ENCODE results near the gene TUBGCP2.
A peak's percentile ranks its signal among the peaks of the same experiment; 100 is the strongest.

Gene TUBGCP2

GRCh38 chr10:133260895-133261725 is 47.6 kb downstream of the TUBGCP2 start:
- no peaks in the 10 kb centered on the region for H3K36me3 ChIP-seq (ENCODE audit: insufficient read depth, low read length)
- no peak overlapping the region for H3K9ac ChIP-seq (ENCODE audit: low read depth, low read length)
- no peak for ATAC-seq (ENCODE audit: insufficient read depth, low read depth)
- H3K79me2 ChIP-seq (ENCODE audit: insufficient read depth, low read length): no peaks in the 10 kb centered on the region
- H3K27me3 ChIP-seq (ENCODE audit: insufficient read depth, low read length, poor library complexity): no peaks in the 10 kb centered on the region
- H3K27ac ChIP-seq (ENCODE audit: low read length): no peak overlapping the region
- DNase-seq: no peak
- H2AFZ ChIP-seq (ENCODE audit: low read depth, low read length): no peak overlapping the region
- H3K4me3 ChIP-seq (ENCODE audit: low read depth in 1 of 2, low read length in 2 of 2): no peak overlapping the region
- H3K9me3 ChIP-seq (ENCODE audit: insufficient read depth, low read length, severe bottlenecking): no peaks in the 10 kb centered on the region
- TF ChIP-seq EZH2 (IDR thresholded peaks at IDR 0.05; ENCODE audit: borderline replicate concordance, low read depth, low read length, severe bottlenecking) (no peak), CTCF (IDR thresholded peaks at IDR 0.05; ENCODE audit: borderline replicate concordance, extremely low read depth, low read length, poor library complexity, severe bottlenecking) (no peak)
- H4K20me1 ChIP-seq (ENCODE audit: insufficient read depth, low read length): peaks cover 38% of the 10 kb centered on the region
- H3K4me2 ChIP-seq (ENCODE audit: insufficient read depth, low read length): no peak overlapping the region
- peaks cover 34% of the 10 kb centered on the region for H3K4me1 ChIP-seq (ENCODE audit: insufficient read depth, low read length)

- H3K9me3 ChIP-seq (ENCODE audit: insufficient read depth, low read length, severe bottlenecking): no peaks in the 10 kb centered on the region
- H3K9ac ChIP-seq (ENCODE audit: low read depth, low read length): peak overlapping the region; percentile 3; the same call in 1 of the 2 replicates
- TF ChIP-seq CTCF (IDR thresholded peaks at IDR 0.05; ENCODE audit: borderline replicate concordance, extremely low read depth, low read length, poor library complexity, severe bottlenecking) (no peak), EZH2 (IDR thresholded peaks at IDR 0.05; ENCODE audit: borderline replicate concordance, low read depth, low read length, severe bottlenecking) (no peak)
- no peak for DNase-seq
- H3K27me3 ChIP-seq (ENCODE audit: insufficient read depth, low read length, poor library complexity): no peaks in the 10 kb centered on the region
- H3K4me1 ChIP-seq (ENCODE audit: insufficient read depth, low read length): peaks cover 34% of the 10 kb centered on the region
- peaks cover 38% of the 10 kb centered on the region for H4K20me1 ChIP-seq (ENCODE audit: insufficient read depth, low read length)
- peak; percentile 3; the same call in 2 of the 3 replicates for ATAC-seq (ENCODE audit: insufficient read depth, low read depth)
- H3K36me3 ChIP-seq (ENCODE audit: insufficient read depth, low read length): no peaks in the 10 kb centered on the region
- peak overlapping the region; percentile 41 for H3K27ac ChIP-seq (ENCODE audit: low read length)
- no peaks in the 10 kb centered on the region for H3K79me2 ChIP-seq (ENCODE audit: insufficient read depth, low read length)
- no peak overlapping the region for H2AFZ ChIP-seq (ENCODE audit: low read depth, low read length)
- peak overlapping the region; percentile 31 for H3K4me2 ChIP-seq (ENCODE audit: insufficient read depth, low read length)
- H3K4me3 ChIP-seq (ENCODE audit: low read depth in 1 of 2, low read length in 2 of 2): no peak overlapping the region
These were observed 49.1 kb downstream of the TUBGCP2 start for GRCh38 chr10:133259602-133259989.

GRCh38 chr10:133258818-133259601 is 49.7 kb downstream of the TUBGCP2 start:
- ATAC-seq (ENCODE audit: insufficient read depth, low read depth) (peak; percentile 84), DNase-seq (peak; percentile 93)
- Histone ChIP-seq H3K79me2 (ENCODE audit: insufficient read depth, low read length) (no peaks in the 10 kb centered on the region), H3K9ac (ENCODE audit: low read depth, low read length) (peak overlapping the region; percentile 32), H2AFZ (ENCODE audit: low read depth, low read length) (no peak overlapping the region), H3K9me3 (ENCODE audit: insufficient read depth, low read length, severe bottlenecking) (no peaks in the 10 kb centered on the region), H3K27ac (ENCODE audit: low read length) (peak overlapping the region; percentile 41), H4K20me1 (ENCODE audit: insufficient read depth, low read length) (peaks cover 34% of the 10 kb centered on the region), H3K36me3 (ENCODE audit: insufficient read depth, low read length) (no peaks in the 10 kb centered on the region), H3K4me3 (ENCODE audit: low read depth in 1 of 2, low read length in 2 of 2) (0 out of 4 replicates have a peak overlapping the region, but pooled peaks of 1 of the 2 experiments have one; percentile 14), H3K27me3 (ENCODE audit: insufficient read depth, low read length, poor library complexity) (no peaks in the 10 kb centered on the region), H3K4me2 (ENCODE audit: insufficient read depth, low read length) (peak overlapping the region; percentile 45), H3K4me1 (ENCODE audit: insufficient read depth, low read length) (peaks cover 34% of the 10 kb centered on the region)
- TF ChIP-seq EZH2 (IDR thresholded peaks at IDR 0.05; ENCODE audit: borderline replicate concordance, low read depth, low read length, severe bottlenecking) (no peak), CTCF (IDR thresholded peaks at IDR 0.05; ENCODE audit: borderline replicate concordance, extremely low read depth, low read length, poor library complexity, severe bottlenecking) (peak; percentile 48)
